GM12873 (cell line): ENCODE measurements around the gene DOCK11.

Source experiments
- CTCF ChIP-seq: IDR thresholded peaks from 2 replicates; pipeline ENCODE4 v1.5.1; 2012; ENCODE audit warnings: low read depth, mild to moderate bottlenecking, moderate library complexity, low read length, control low read depth; ENCODE audit not compliant: insufficient read depth; ENCODE audit errors: missing control alignments

Gene DOCK11

GRCh38 chrX:118520216-118521206, 24.9 kb downstream of the DOCK11 start:
- TF ChIP-seq CTCF = no peak

- no peak for TF ChIP-seq CTCF
These were observed 25.8 kb downstream of the DOCK11 start for GRCh38 chrX:118521435-118521834.

GRCh38 chrX:118522230-118522926, 26.8 kb downstream of the DOCK11 start:
- TF ChIP-seq CTCF = no peak

GRCh38 chrX:118523920-118524319, 28.3 kb downstream of the DOCK11 start:
- no peak for TF ChIP-seq CTCF

GRCh38 chrX:118524344-118524743, 28.7 kb downstream of the DOCK11 start:
- TF ChIP-seq CTCF = no peak

- no peak for TF ChIP-seq CTCF
These were observed 29.6 kb downstream of the DOCK11 start for GRCh38 chrX:118525174-118525730.

GRCh38 chrX:118526149-118526548, 30.5 kb downstream of the DOCK11 start:
- TF ChIP-seq CTCF = no peak
